Effector CD4-positive, alpha-beta T cell (primary cell): ENCODE data around the gene PRRT1B.
"Not testable (repeated sequence)": the region's sequence is repeated elsewhere in the genome, so short reads cannot be mapped to it uniquely, and the experiment has no call there.

Source experiments
- DNase-seq: peaks from one replicate; pipeline ENCODE4 v3.0.0-alpha.2; 2020

PRRT1B gene

DNA sequence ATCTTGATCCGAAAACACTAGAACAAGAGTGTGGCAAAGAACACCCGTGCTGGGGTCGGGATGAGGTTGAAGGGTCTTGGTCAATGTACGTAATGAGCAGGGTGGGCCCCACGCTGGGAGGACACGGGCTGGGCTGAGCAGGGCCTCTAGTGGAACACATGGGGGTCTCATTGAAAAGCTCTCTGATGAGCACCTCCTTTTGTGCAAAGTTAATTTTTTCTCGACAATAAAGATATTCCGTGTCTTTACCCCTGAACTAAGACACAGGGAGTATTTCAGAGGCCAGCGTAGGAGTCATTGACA, 22.3 kb upstream of the PRRT1B start:
- no peak for DNase-seq

DNA sequence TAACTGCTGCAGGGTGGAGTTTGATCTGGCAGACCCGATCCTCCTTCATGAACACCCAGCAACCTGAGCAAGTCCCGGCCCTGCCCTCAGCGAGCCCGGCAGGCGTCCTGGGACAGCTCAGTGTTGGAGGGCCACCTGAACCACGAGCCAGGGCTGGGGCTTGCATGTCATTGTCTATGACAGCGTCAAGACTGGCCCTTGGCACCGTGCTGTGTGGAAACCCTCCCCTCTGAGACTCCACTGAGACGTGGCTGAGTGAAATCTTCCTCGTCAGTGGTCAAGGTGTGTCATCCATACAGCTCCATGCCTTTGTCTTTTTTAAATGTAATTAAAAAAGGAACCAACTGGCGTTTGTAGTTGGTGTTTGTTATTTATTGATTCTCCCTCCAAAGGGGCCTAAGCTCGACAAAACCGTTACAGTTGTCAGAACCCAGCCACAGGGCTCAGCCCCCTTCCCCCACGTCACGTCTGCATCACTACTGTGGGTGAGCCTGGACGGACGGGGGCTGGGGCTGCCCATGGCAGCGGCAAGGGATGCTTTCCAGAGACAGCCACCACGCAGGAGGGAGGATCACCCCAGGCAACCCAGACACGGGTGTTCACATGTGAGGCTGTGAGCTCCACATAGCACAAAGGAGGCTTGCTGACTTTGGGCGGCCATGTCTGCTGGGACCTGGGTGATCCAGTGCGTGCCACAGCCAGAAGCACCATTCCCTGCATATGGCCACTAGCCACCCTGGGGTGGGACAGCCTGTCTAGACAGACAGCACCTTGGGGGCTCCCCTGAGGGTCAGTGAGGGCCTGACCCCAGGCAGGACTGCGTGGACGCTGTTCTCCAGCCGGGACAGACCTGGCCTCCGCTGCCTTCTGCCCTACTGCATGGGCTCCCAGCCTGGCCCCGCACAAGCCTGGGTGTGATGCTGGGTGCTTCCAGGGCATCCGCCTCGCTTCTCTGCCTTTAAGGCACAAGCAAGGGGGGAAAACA, 21.6 kb upstream of the PRRT1B start:
- DNase-seq, result no peak

DNA sequence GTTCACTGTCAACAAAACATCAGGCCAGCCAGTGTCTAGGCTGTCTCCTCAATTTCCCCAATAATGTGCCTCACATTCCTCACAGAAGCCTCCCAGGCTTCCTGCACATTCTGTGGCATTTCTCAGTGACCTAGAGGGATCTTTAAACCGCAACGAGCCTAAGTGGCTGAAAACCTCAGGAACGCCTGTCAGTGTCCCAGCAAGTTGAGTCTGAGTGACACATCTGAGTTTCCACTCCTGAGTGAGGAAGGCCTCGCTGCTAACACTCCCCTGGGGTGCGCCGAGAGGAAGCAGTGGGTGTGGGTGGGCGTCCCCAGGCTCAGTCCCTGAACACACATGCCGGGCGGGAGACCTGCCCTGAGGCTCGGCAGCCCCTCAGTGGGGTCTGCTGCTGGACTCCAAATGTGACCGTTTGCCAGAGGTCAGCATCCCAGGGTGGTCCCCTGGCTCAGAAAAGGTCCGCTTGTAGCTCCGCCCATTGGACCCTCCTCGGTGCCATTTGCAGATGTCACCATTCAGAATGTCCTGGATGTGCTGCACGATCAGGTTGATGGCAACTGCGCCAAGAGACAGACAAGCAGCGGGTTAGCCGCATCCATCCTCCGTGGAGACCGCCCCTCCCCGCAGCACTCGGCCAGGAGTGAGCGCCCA, 20.5 kb upstream of the PRRT1B start:
- DNase-seq, result no peak

DNA sequence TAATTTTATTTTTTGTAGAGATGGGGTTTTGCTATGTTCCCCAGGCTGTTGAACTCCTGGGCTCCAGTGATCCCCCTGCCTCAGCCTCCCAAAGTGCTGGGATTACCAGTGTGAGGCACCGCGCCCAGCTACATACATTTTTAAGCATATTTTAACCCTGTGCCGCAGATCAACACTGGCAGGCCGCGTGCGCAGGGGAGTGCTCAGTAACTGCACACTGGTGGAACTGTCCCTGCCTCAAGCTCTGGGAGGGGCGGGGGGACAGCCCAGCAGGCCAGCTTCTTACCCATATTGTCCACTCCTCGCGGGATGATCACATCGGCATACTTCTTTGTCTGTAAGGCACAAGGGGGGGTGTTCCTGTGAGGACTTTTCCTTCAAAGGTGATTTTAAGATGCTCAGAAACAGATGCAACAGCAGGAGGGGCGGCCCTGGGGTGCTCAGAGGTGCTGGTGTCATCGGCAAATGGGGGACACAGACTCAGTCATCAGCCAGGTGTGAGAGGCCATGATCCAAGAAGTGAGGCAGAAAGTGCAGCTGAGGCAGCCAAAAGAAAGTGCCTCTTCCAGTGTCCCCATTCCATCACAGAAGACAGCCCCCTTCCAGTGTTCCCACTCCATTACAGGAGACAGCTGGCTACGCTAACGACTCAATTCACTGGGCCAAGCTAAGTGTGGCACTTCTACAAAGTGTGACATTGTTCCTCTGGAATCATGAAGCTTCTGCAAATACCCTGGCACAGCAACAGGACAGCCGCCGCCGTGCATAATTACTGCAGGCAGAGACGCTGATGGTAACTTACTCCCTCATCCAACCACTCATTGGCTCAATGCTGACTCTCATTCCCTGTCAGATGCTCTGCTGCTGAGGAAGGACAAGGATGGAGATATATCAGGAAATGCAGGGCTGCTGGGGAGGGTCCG, 19.4 kb upstream of the PRRT1B start:
- DNase-seq, result no peak

DNA sequence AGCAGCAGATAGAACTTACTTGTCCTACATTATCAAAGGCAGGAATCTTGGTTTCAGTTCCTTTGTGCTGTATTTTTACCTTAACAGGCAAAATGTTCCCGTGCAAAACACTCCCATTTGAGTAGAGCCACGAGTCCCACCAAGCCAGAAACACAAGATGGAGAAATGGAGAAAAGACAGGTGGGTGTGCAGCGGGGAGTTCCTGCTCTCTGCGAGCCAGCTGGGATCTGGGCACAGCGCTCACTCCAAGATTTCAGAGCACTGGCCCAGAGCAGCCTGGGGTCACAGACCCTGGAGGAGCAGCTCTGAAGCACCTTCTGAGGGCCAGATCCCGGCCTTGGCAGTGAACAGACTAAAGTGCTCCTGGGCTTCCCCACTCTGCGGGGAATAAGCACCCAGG, 17.1 kb upstream of the PRRT1B start:
- no peak for DNase-seq

DNA sequence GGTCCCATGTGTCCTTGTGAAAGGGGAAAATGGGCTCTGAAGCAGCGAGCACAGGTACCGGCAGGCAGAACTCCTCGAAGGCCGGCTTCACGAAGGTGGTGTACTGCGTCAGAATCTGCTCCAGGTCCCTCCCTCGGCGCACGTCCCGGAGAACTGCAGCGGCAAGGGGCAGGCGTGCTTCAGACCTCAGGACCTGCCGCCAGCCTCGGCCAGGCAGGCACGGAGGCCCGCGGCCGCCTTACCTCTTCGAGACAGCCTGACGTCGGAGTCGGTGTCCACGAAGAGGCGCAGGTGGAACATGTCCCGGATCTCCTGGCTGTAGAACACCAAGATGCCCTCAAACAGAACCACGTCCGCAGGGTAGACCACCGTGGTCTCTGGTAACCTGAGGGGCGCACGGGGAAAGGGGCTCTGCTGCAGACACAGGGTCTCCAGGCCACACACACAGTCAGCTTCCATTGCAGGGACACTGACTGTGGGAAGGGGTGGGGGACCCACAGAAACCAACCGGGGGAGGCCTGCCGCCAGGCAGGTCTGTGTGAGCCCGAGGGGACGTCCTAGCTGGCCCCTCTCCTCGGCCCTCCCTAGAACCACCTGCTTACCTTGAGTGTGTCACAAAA, 16.3 kb upstream of the PRRT1B start:
- no peak for DNase-seq

DNA sequence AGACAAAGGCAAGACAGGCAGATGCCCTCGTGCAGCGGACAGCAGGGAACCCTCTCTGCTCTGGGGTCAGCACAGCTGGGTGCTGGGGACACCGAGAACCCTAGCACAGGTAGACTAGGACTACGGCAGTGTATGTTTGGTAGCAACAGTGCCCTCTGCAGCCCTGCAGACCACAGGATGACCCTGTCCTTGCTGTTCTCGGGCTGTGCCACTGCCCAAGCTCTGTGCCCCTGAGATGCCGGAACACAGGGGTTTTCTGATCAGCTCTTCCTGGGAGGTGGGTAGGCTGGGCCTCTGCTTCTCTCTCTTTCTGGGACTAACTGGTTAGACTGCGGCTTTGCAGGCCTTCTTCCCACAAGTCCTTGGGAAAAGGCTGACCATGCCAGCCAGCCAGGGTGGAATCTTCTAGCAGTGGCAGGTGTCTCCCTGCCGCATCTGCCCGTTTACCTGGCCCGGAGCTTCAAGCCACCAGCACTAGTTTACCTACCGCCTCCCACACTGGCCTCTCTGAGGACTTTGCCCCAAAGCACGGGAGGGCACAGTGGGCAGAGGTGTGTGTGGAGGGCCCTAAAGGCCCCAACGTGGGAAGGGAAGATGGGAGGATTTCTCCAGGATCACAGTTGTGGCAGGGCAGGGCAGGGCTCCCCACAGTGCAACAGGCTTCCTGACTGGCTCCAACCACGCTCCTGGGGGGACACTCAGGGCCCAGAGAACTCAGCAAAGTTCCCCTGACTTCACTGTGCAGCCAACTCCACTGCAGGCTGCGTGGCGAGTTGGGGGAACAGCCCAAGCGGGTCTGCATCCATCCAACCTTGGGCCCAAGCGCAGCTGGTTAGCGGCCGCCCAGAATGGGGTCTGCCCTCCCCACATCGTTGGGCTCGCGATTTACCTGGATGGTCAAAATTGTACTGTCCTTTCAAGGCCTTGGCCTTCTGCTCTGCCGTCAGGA, 15.5 kb upstream of the PRRT1B start:
- DNase-seq, result no peak

DNA sequence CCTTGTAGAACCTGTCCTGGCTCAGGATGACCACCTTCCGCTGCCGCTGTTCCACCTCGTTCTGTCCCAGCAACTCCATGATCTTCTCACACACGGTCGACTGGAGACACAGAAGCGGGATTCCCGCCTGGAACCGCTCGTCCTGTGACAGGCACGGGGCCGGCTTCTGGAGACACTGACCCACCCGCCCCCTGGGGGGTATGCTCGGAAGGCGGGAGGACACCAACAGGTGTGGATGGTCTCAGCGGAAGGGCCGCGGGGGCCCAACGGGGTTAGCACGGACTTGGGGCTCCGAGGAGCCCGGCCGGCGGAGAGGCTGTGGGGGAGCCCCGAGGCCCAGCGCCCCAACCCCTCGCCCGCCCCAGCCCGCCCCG, 14.8 kb upstream of the PRRT1B start:
- DNase-seq, result no peak

DNA sequence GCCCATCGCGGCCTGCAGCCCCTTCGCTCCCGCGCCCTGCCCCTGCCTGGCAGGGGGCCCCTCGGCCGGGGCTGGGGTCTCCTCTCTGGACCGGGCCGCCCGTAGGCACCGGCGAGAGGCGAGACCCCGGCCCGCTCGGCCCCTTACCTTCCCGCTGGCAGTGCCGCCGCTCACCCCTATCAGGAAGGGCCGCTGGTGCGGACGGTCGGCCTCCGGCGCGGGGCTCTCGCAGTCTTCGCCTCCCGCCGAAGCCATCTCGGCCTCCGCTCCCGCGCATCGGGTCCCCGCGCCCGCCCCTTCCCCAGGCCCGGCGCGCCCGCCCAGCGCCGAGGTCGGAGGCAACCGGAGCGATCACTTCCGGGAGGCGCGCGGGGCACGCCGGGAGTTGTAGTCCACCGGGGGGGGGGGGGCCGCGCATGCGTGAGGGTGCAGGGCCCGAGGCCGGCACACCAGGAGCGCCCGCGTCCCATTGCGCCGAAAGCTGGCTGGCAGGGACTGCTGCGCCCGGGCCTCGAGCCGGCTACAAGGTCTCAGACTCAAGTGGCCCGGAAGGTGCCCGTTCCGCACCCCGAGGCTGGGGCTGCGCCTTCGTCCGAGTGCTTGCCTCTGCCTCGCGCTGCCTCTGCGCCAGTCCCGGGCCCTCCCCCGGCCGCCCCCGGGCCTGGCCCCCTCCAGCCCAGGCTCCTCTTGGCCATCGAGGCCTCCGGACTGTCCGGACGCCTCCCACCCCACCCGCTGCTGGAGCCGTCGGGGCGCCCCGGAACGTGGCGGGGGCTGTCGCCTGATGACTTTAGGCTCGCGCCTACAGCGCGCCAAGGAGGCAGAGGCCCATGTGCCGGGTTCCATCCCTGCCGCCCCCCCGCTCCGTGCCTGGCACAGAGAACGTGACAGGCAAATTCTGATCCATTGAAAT, 14.1 kb upstream of the PRRT1B start, which contains the start of gene UCK1:
TSS of gene UCK1 (minus strand) at position 344 of the 913 bp plus-strand sequence. CDS start at position 255, 89 bp downstream.
- DNase-seq, result peak; percentile 73

DNA sequence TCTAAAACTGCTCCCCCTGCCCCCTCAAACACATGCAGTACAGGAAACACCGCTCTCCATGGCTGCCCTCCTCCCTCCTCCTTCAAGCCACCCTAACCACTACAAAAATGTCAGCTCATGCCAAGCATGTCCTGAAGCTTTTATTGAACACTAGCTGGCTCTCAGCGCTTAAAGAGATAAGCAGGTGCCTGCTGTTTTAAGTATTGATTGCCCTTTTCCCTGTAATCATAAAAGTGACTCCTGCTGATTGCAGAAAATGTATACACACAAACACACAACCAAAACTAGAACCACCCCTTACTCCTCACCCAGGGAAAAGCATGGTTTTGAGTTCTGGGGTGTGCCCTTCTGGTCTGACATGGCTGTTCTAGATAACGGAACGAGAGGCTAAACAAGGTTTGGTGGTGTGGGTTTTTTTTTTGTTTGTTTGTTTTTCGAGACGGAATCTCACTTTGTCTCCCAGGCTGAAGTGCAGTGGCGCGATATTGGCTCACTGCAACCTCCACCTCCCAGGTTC, 10.5 kb upstream of the PRRT1B start:
- DNase-seq, result no peak

DNA sequence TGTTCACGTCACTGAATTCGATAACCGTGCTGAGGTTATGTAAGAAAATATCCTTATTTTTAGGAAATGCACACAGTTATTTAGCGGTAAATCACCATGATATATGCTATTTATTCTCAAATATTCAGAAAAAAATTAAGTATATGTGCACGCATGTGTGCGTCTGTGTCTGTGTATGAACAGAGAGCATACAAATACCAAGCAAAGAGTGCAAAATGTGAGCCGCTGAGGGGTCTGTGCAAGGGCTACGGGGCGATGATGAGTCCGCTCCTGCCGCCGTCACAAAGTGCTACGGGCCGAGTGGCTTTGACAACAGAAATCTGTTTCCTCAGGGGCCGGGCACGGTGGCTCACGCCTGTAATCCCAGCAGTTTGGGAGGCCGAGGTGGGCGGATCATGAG, 7.4 kb upstream of the PRRT1B start:
- DNase-seq, result no peak

DNA sequence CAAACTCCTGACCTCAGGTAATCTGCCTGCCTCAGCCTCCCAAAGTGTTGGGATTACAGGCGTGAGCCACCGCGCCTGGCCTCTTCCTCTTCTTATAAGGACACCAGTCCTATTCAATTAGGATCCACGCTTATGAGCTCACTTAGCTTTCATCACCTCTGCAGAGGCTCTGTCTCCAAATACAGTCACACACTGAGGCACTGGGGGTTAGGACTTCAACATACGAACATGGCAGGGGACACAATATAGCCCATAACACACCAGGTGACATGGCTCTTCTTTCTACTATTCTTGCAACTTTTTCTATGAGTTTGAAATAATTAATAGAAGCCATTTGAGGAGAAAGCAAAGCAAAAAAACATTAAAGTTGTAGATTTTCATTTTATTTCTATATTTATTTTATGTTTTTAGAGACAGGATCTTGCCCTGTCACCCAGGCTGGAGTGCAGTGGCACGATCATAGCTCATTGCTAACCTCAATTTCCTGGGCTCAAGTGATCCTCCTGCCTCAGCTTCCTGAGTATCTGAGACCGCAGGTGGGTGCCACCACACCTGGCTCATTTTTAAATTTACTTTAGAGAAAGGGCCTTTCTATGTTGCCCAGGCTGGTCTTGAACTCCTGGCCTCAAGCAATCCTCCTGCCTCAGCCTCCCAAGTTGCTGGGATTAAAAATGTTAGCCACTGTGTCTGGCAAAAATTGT, 6.0 kb upstream of the PRRT1B start:
- DNase-seq, result no peak

DNA sequence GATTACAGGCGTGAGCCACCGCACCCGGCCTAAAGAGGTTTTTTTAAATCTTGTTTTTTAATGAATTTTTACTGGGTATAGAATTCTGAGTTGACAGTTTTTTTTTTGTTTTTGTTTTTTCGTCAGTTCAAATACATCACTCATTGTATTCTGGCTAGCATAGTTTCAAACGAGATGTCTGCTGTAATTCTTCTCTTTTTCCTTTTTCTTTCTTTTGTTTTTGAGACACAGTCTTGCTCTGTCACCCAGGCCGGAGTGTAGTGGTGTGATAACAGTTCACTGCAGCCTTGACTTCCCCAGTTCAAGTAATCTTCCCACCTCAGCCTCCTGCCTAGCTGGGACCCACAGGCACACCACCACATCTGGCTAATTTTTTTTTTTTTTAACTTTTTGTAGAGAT, 2.2 kb upstream of the PRRT1B start:
- no peak for DNase-seq

DNA sequence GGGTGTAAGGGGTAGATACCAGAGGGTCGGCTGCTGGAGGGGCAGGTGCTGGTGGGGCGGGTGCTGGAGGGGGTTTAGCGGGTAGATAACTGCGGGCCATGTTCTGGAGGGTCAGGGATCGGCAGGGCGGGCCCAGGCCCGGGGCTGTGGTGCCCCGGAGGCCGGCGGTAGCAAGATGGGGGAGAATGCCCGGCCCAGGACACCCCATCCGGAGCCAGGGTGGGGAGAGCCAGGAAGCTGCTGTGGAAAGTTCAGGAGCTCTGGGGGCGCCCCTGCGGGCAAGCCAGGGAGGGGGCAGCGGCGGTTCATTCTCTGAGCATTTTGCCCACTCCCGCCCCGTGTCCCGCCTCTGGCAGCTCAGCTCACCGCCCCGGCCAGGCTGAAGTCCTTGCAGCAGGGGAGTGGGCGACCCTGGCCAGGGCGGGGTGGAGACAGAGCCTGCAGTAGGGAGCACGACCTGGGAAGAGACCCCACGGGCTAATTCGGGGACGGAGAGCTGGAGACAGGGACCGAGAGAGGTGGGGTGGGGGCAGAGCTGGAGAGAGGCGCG, 538 bp downstream of the PRRT1B start:
- no peak for DNase-seq

DNA sequence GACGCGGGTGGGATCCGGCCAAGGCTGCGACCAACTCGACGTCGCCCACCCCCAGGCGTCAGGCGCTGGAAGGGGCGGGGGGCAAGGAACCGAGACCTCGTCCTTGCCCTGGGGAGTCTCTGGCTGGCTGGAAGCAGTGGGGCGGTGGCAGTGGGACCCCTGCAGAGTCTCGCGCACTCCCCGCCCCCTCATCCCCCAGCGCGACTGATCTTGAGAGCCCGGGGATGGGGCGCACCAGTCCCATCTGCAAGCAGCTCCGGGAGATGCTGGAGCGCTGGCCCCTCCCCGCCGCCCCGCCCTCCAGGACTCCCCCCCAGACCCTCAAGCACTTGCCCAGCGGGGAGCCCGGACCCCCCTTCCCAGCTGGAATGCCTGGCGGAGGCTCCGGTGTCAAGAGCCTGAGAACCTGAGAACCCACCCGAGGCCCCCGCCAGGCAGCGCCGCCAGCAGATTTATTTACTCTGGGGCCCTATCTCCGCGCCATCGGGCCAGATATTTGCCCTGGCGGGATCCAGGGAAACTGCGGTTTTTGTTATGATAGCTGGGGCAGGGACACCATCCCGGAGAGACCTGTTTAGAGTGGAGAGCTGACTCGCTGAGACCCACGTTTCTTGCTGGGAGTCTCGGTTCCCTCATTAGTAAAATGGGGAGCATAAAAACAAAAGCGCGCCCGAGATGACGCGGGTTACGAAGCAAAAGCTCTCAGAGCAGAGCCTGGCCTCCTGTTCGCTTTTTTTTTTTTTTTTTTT, 1.2 kb downstream of the PRRT1B start:
- no peak for DNase-seq

DNA sequence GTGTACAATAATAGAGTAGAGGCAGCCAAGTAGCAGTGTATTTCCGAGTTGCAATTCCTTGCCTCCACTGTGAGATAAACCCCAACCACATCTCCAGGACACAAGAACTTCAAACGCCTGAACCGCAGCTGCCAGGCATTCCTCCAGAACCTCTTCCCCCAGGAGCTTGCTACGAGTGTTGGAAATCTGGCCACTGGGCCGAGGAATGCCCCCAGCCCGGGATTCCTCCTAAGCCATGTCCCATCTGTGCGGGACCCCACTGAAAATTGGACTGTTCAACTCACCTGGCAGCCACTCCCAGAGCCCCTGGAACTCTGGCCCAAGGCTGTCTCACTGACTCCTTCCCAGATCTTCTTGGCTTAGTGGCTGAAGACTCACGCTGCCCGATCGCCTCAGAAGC, 3.9 kb downstream of the PRRT1B start:
- not testable (repeated sequence) for DNase-seq

DNA sequence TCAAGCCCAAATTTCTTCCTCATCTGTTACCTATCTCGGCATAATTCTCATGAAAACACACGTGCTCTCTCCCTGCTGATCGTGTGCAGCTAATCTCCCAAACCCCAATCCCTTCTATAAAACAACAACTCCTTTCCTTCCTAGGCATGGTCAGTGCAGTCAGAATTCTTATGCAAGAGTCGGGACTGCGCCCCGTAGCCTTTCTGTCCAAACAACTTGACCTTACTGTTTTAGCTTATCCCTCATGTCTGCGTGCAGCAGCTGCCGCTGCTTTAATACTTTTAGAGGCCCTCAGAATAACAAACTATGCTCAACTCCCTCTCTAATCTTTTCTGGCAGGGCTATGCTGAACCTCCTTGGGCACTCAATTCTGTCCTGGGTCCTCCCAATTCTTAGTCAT, 5.1 kb downstream of the PRRT1B start:
- DNase-seq, result not testable (repeated sequence)

DNA sequence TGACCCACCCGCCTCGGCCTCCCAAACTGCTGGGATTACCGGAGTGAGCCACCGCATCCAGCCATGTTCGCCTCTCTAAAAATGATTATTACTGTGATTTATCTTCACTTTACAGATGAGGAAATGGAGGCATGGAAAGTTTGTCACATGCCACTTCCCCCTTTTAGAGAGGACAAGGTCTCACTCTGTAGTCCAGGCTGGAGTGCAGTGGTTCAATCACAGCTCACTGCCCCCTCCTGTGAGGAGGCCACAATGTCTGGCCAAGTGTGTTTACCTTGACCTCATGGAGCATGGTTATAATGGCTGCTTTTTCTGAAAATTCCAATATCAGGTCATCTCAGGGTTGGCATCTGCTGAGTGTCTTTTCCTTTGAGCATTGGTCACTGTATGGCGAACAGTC, 6.7 kb downstream of the PRRT1B start:
- DNase-seq, result no peak
